ENCODE measurements around the gene NBAS. TPM values are rescaled to one million over a fixed set of nuclear protein-coding genes. Genes with fewer than 3 reads are reported as not detected.
A peak's percentile ranks its signal among the peaks of the same experiment; 100 is the strongest.

NBAS gene
- total and polyA plus RNA-seq, 2 of the 4 experiments (the other 2 are of a cell fraction), result 22.3 to 105 TPM

- no peak for TF ChIP-seq FOS (IDR thresholded peaks at IDR 0.05; ENCODE audit: low read depth, low read length)
- TF ChIP-seq MAZ (IDR thresholded peaks at IDR 0.05; ENCODE audit: borderline replicate concordance, low read depth, low read length), result no peak
- no peak for TF ChIP-seq POLR2A (IDR thresholded peaks at IDR 0.05; ENCODE audit: low read depth, low read length)
- no peak for TF ChIP-seq USF2 (IDR thresholded peaks at IDR 0.05; ENCODE audit: low read depth, low read length)
These were observed 261.1 kb downstream of the NBAS start (continued) for GRCh38 chr2:15299904-15300520.

- no TSS peak for BruUV-seq (replicated peaks)
- ATAC-seq (ENCODE audit: low read depth) (peak; percentile 35), DNase-seq (peak; percentile 90)
- no peak overlapping the region for H3K9ac ChIP-seq (ENCODE audit: low read depth, low read length)
- H2BK20ac ChIP-seq (ENCODE audit: low read depth, low read length), result no peak overlapping the region
- dilution Hi-C loops (cut with HindIII; ENCODE audit: low sequenced_read_pairs, unreplicated experiment) (no loop called here), in situ Hi-C loops (cut with MboI; ENCODE audit: low sequenced_read_pairs) (no loop called here), intact Hi-C loops (cut with micrococcal nuclease) (no loop called here)
- H3K4me2 ChIP-seq (ENCODE audit: low read depth, low read length), result no peak overlapping the region
- no peaks in the 10 kb centered on the region; the same call in 1 of the 2 replicates for H4K20me1 ChIP-seq (ENCODE audit: insufficient read depth, low read length)
- no peak overlapping the region for H3K4me3 ChIP-seq (ENCODE audit: insufficient read depth, low read depth, low read length)
- peaks cover 3% of the 10 kb centered on the region for H3K9me1 ChIP-seq (ENCODE audit: insufficient read depth, low read length)
- H3K18ac ChIP-seq (ENCODE audit: low read depth, low read length), result no peak overlapping the region
- H3K4ac ChIP-seq (ENCODE audit: low read depth, low read length), result no peak overlapping the region
- H2BK15ac ChIP-seq (ENCODE audit: low read depth, low read length), result no peak overlapping the region
- POLR2A ChIA-PET (ENCODE audit: unreplicated experiment), result no interaction called here
- no peak overlapping the region for H3K23ac ChIP-seq (ENCODE audit: low read depth, low read length)
- H3K56ac ChIP-seq (ENCODE audit: extremely low read depth, insufficient read depth, low read length), result no peak overlapping the region
- no peak overlapping the region for H3K27ac ChIP-seq (ENCODE audit: insufficient read depth, low read length)
- no peak overlapping the region for H2AK5ac ChIP-seq (ENCODE audit: low read depth, low read length)
- no peak overlapping the region for H2AK9ac ChIP-seq (replicated peaks; ENCODE audit: low read depth, low read length, poor library complexity)
- no peak overlapping the region for H4K5ac ChIP-seq (ENCODE audit: low read depth, low read length)
- no peaks in the 10 kb centered on the region; a peak in 1 of 4 replicates for H3K79me1 ChIP-seq (ENCODE audit: low read depth in 1 of 2, low read length in 2 of 2)
- no peaks in the 10 kb centered on the region for H3K9me3 ChIP-seq (ENCODE audit: control insufficient read depth, insufficient read depth, low read length)
- no peak overlapping the region for H4K91ac ChIP-seq (ENCODE audit: insufficient read depth, low read depth, low read length)
- no peak overlapping the region for H2BK5ac ChIP-seq (ENCODE audit: low read depth, low read length, poor library complexity, severe bottlenecking)
- H3K4me1 ChIP-seq (ENCODE audit: control insufficient read depth, insufficient read depth, low read length), result peaks cover 6% of the 10 kb centered on the region
- CTCF ChIA-PET, result interaction anchor here (0.6 to 1.4 kb wide), 3 partner anchors 14 to 766 kb away, joined by 3 to 5 read pairs (median 4); no protein-coding TSS in a partner anchor
- H4K8ac ChIP-seq (ENCODE audit: low read depth in 2 of 2, low read length in 2 of 2), result no peak overlapping the region
- 0 out of 2 replicates have a peak, but pooled peaks cover 4% of the 10 kb centered on the region for H3K36me3 ChIP-seq (ENCODE audit: control insufficient read depth, insufficient read depth, low read length)
- H2AFZ ChIP-seq (replicated peaks; ENCODE audit: low read length, poor library complexity), result no peak overlapping the region
- no peaks in the 10 kb centered on the region for H3K27me3 ChIP-seq (ENCODE audit: control insufficient read depth, insufficient read depth, low read length)
- no peak overlapping the region for H3K14ac ChIP-seq (replicated peaks; ENCODE audit: low read depth, low read length)
- no peak overlapping the region for H2BK120ac ChIP-seq (ENCODE audit: low read depth, low read length)
- TF ChIP-seq SMC3 (IDR thresholded peaks at IDR 0.05; ENCODE audit: low read depth, low read length), result no peak
- TF ChIP-seq CEBPB (IDR thresholded peaks at IDR 0.05; ENCODE audit: low read depth, low read length), result peak; percentile 62; the same call in 1 of the 2 replicates
- 55% methylated on average over 4 of the region's 8 CpGs; no CpG with 5 or more reads in 1 of the 2 experiments for WGBS, 2 experiments (ENCODE audit: extremely low coverage in 2 of 2, insufficient read length in 1 of 2)
These were observed 262.4 kb downstream of the NBAS start for GRCh38 chr2:15298770-15299169.

Data from IMR-90 (cell line).